ENCODE measurements around the gene TTC39C. TPM values are rescaled to one million over a fixed set of nuclear protein-coding genes. Genes with fewer than 3 reads are reported as not detected.

Gene TTC39C
- total and polyA plus RNA-seq, 10 donors, result 15.4 to 52.3 (median 29.3) TPM

- Histone ChIP-seq H3K36me3 (peaks cover 0 to 6% (median 0%) of the 10 kb centered on the region in 6 donors), H3K4me1 (peaks cover 0 to 16% (median 10%) of the 10 kb centered on the region in 6 donors), H3K27me3 (replicated peaks in 1 of 7) (no peaks in the 10 kb centered on the region), H3K9me3 (no peaks in the 10 kb centered on the region), H3K4me3 (no peak overlapping the region), H3K27ac (peak overlapping the region in 5 of 8 donors; percentile 33 to 71 (median 53))
- peak; percentile 84 for DNase-seq
- WGBS, 5 donors, result 48 to 59% (median 57%) methylated on average over 7 of the region's 7 CpGs
- TF ChIP-seq CTCF (IDR thresholded peaks at IDR 0.05 in 8 of 11, conservative IDR thresholded peaks at IDR 0.05 in 3 of 11) (peak in 10 of 11 experiments; percentile 12 to 70 (median 54)), POLR2AphosphoS5 (IDR thresholded peaks at IDR 0.05) (no peak)
- intact Hi-C loops (cut with DNase I; ENCODE audit: low total_unique reads), result no loop called here
These were observed 162.3 kb downstream of the TTC39C start for GRCh38 chr18:24176727-24177416.

DNA sequence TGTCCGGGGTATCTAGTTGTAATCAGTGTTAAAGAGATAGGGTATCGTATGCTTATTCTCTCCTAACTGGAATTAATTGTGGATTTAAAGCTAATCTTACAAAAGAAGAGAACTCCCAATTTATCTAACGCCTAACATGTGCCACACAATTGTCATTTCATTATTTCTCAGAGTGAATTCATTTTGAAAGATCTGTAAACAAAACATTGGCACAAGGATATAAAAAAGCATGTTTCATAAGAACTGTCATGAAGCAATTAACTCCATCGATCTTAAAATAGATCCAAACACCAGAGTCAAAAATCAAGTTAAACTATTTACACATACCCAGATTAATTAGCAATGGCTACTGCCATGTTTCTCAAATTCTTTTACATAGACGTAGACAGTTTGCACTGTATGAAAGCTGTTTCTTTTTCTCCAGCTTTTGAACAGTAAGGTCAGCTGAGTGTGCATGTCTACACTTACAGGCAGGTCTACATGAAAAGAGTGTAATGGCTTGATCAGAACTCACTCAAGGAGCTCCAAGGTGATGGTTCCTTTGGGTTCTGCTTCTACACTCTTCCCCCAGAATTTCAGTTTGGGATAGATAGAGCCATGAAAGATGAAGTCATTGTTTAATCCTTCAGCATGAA lies 163.1 kb downstream of the TTC39C start:
- peaks cover 0 to 6% (median 0%) of the 10 kb centered on the region in 6 donors for H3K36me3 ChIP-seq
- H3K27ac ChIP-seq, result peak overlapping the region in 4 of 8 donors; percentile 33 to 71 (median 52)
- H3K4me1 ChIP-seq, result peaks cover 0 to 16% (median 10%) of the 10 kb centered on the region in 6 donors
- intact Hi-C loops (cut with DNase I; ENCODE audit: low total_unique reads), result no loop called here
- no peaks in the 10 kb centered on the region for H3K27me3 ChIP-seq (replicated peaks in 1 of 7)
- H3K9me3 ChIP-seq, result no peaks in the 10 kb centered on the region
- DNase-seq, result no peak
- H3K4me3 ChIP-seq, result no peak overlapping the region
- WGBS, 5 donors, result 84 to 89% (median 86%) methylated on average over 5 of the region's 5 CpGs
- no peak for TF ChIP-seq CTCF (IDR thresholded peaks at IDR 0.05 in 8 of 11, conservative IDR thresholded peaks at IDR 0.05 in 3 of 11)
- TF ChIP-seq POLR2A (IDR thresholded peaks at IDR 0.05), result no peak
- no peak for TF ChIP-seq POLR2AphosphoS5 (IDR thresholded peaks at IDR 0.05)

- intact Hi-C loops (cut with DNase I; ENCODE audit: low total_unique reads), result no loop called here
These were observed 165.5 kb downstream of the TTC39C start for GRCh38 chr18:24180048-24180447.

More at GRCh38 chr18:24180048-24180447, 165.5 kb downstream of the TTC39C start:
- no peak for TF ChIP-seq CTCF (IDR thresholded peaks at IDR 0.05 in 8 of 11, conservative IDR thresholded peaks at IDR 0.05 in 3 of 11)
- TF ChIP-seq POLR2AphosphoS5 (IDR thresholded peaks at IDR 0.05), result no peak
- no peak for TF ChIP-seq POLR2A (IDR thresholded peaks at IDR 0.05)
- 87 to 95% (median 92%) methylated on average over 1 of the region's 1 CpG for WGBS, 5 donors
- Histone ChIP-seq H3K9me3 (no peaks in the 10 kb centered on the region), H3K36me3 (peaks cover 0 to 3% (median 0%) of the 10 kb centered on the region in 6 donors), H3K4me3 (no peak overlapping the region), H3K27ac (no peak overlapping the region), H3K4me1 (peaks cover 0 to 16% (median 10%) of the 10 kb centered on the region in 6 donors), H3K27me3 (replicated peaks in 1 of 7) (no peaks in the 10 kb centered on the region)
- no peak for DNase-seq
